ENCODE measurements around the gene VPS9D1. TPM values are rescaled to one million over a fixed set of nuclear protein-coding genes. Genes with fewer than 3 reads are reported as not detected.

Gene VPS9D1
- total and polyA plus RNA-seq, 4 donors = 3.6 to 7.2 (median 4.1) TPM

DNA sequence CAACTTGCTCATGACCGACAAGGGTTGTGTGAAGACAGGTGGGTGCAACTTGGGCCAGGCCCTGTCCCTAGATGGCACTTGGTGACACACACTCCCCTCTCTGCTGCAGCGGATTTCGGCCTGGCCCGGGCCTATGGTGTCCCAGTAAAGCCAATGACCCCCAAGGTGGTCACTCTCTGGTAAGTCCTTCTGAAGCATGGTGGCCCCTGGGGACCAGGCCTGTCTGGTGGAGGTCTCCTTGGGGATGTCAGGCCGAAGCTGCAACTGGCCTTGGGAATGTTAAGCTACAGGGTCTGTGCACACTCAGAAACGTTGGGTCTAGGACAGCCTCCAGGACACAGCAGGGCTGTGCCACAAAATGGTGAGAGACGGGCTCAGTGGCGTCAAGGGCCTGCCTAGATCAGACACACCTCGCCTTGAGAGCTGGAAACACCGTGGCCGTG is 27.4 kb downstream of the VPS9D1 start (continued):
- TF ChIP-seq, protein P1, sequence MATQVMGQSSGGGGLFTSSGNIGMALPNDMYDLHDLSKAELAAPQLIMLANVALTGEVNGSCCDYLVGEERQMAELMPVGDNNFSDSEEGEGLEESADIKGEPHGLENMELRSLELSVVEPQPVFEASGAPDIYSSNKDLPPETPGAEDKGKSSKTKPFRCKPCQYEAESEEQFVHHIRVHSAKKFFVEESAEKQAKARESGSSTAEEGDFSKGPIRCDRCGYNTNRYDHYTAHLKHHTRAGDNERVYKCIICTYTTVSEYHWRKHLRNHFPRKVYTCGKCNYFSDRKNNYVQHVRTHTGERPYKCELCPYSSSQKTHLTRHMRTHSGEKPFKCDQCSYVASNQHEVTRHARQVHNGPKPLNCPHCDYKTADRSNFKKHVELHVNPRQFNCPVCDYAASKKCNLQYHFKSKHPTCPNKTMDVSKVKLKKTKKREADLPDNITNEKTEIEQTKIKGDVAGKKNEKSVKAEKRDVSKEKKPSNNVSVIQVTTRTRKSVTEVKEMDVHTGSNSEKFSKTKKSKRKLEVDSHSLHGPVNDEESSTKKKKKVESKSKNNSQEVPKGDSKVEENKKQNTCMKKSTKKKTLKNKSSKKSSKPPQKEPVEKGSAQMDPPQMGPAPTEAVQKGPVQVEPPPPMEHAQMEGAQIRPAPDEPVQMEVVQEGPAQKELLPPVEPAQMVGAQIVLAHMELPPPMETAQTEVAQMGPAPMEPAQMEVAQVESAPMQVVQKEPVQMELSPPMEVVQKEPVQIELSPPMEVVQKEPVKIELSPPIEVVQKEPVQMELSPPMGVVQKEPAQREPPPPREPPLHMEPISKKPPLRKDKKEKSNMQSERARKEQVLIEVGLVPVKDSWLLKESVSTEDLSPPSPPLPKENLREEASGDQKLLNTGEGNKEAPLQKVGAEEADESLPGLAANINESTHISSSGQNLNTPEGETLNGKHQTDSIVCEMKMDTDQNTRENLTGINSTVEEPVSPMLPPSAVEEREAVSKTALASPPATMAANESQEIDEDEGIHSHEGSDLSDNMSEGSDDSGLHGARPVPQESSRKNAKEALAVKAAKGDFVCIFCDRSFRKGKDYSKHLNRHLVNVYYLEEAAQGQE (IDR thresholded peaks at IDR 0.05) = no peak
- TF ChIP-seq, protein P2, sequence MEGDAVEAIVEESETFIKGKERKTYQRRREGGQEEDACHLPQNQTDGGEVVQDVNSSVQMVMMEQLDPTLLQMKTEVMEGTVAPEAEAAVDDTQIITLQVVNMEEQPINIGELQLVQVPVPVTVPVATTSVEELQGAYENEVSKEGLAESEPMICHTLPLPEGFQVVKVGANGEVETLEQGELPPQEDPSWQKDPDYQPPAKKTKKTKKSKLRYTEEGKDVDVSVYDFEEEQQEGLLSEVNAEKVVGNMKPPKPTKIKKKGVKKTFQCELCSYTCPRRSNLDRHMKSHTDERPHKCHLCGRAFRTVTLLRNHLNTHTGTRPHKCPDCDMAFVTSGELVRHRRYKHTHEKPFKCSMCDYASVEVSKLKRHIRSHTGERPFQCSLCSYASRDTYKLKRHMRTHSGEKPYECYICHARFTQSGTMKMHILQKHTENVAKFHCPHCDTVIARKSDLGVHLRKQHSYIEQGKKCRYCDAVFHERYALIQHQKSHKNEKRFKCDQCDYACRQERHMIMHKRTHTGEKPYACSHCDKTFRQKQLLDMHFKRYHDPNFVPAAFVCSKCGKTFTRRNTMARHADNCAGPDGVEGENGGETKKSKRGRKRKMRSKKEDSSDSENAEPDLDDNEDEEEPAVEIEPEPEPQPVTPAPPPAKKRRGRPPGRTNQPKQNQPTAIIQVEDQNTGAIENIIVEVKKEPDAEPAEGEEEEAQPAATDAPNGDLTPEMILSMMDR (IDR thresholded peaks at IDR 0.05; ENCODE audit: low read depth, low read length, missing input control) = no peak
- TF ChIP-seq NR2F2 (IDR thresholded peaks at IDR 0.05) = no peak

DNA sequence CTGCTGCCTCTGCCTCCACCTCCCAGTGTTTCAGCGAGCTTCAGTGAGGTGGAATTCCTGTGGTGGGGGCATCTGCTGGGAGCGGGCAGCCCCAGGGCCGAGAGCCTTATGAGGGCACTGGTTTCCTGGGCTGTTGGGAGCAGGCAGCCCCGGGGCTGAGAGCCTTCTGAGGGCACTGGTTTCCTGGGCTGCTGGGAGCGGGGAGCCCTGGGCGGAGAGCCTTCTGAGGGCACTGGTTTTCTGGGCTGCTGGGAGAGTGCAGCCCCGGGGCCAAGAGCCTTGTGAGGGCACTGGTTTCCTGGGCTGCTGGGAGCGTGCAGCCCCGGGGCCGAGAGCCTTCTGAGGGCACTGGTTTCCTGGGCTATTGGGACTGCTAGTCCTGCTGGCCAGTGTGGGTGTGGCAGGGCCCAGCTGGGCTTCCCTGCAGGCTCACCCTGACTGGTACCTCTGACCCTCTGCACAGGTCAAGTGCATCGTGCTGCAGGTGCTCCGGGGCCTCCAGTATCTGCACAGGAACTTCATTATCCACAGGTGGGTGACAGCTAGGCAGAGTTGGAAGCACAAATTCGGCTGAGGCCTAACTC is 28.6 kb downstream of the VPS9D1 start:
- no peak for DNase-seq (ENCODE audit: low spot score)
- peaks cover 14 to 41% (median 24%) of the 10 kb centered on the region in 4 donors for H3K36me3 ChIP-seq (ENCODE audit: control insufficient read depth in 4 of 4, insufficient read depth in 3 of 4, low read depth in 1 of 4, low read length in 3 of 4)
- H3K9ac ChIP-seq (ENCODE audit: low read depth in 1 of 2, low read length in 2 of 2) = no peak overlapping the region

More for the DNA sequence above, 28.6 kb downstream of the VPS9D1 start:
- H3K4me3 ChIP-seq (ENCODE audit: low read depth in 1 of 3, low read length in 3 of 3) = no peak overlapping the region
- no peak for TF ChIP-seq NR2F2 (IDR thresholded peaks at IDR 0.05)
- TF ChIP-seq RAD21 (IDR thresholded peaks at IDR 0.05) = no peak
- no peak for TF ChIP-seq HNF4A (conservative IDR thresholded peaks at IDR 0.05)
- TF ChIP-seq GABPA (IDR thresholded peaks at IDR 0.05 in 1 of 2, conservative IDR thresholded peaks at IDR 0.05 in 1 of 2) = no peak
- TF ChIP-seq, protein P2 (IDR thresholded peaks at IDR 0.05; ENCODE audit: low read depth, low read length, missing input control) = no peak
- no peak for TF ChIP-seq SP1 (IDR thresholded peaks at IDR 0.05)
- no peak for TF ChIP-seq JUND (IDR thresholded peaks at IDR 0.05)
- no peak for TF ChIP-seq TAF1 (conservative IDR thresholded peaks at IDR 0.05)
- TF ChIP-seq YY1 (IDR thresholded peaks at IDR 0.05) = no peak
- TF ChIP-seq, protein P3, sequence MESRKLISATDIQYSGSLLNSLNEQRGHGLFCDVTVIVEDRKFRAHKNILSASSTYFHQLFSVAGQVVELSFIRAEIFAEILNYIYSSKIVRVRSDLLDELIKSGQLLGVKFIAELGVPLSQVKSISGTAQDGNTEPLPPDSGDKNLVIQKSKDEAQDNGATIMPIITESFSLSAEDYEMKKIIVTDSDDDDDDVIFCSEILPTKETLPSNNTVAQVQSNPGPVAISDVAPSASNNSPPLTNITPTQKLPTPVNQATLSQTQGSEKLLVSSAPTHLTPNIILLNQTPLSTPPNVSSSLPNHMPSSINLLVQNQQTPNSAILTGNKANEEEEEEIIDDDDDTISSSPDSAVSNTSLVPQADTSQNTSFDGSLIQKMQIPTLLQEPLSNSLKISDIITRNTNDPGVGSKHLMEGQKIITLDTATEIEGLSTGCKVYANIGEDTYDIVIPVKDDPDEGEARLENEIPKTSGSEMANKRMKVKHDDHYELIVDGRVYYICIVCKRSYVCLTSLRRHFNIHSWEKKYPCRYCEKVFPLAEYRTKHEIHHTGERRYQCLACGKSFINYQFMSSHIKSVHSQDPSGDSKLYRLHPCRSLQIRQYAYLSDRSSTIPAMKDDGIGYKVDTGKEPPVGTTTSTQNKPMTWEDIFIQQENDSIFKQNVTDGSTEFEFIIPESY (IDR thresholded peaks at IDR 0.05) = no peak
- TF ChIP-seq, protein P4, sequence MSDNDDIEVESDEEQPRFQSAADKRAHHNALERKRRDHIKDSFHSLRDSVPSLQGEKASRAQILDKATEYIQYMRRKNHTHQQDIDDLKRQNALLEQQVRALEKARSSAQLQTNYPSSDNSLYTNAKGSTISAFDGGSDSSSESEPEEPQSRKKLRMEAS (IDR thresholded peaks at IDR 0.05) = no peak
- no peak for TF ChIP-seq RXRA (IDR thresholded peaks at IDR 0.05)
- TF ChIP-seq, protein P1 (IDR thresholded peaks at IDR 0.05) = no peak
- no peak for TF ChIP-seq EGR1 (IDR thresholded peaks at IDR 0.05; ENCODE audit: low read depth in 2 of 2)
- no peak for TF ChIP-seq HNF4G (IDR thresholded peaks at IDR 0.05)
- TF ChIP-seq, protein P5, sequence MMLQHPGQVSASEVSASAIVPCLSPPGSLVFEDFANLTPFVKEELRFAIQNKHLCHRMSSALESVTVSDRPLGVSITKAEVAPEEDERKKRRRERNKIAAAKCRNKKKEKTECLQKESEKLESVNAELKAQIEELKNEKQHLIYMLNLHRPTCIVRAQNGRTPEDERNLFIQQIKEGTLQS (IDR thresholded peaks at IDR 0.05) = no peak
- TF ChIP-seq FOXA2 (IDR thresholded peaks at IDR 0.05) = no peak
- TF ChIP-seq FOXA1 (IDR thresholded peaks at IDR 0.05) = no peak
- peaks cover 3 to 20% (median 13%) of the 10 kb centered on the region in 4 donors for H3K4me1 ChIP-seq (ENCODE audit: control insufficient read depth in 4 of 4, insufficient read depth in 4 of 4, low read length in 3 of 4)
- H3K9me3 ChIP-seq (ENCODE audit: control insufficient read depth in 4 of 4, low read length in 3 of 4) = no peaks in the 10 kb centered on the region
- no peak overlapping the region for H3K27ac ChIP-seq (ENCODE audit: low read depth in 1 of 2, low read length in 2 of 2)
- no peaks in the 10 kb centered on the region for H3K27me3 ChIP-seq (ENCODE audit: control insufficient read depth in 4 of 4, insufficient read depth in 4 of 4, low read length in 3 of 4)
- 96% methylated on average over 13 of the region's 13 CpGs for WGBS

Measured in liver (tissue), 9 donors.